HEK293T (cell line): ENCODE data around the gene NEO1.

ENCODE experiments used
- BHLHE40 ChIP-seq: fragments of 450-650 bp; IDR thresholded peaks from 2 replicates; pipeline ENCODE4 v1.6.1; 2016; ENCODE audit warnings: mild to moderate bottlenecking, moderate library complexity, borderline replicate concordance
- L3MBTL2 ChIP-seq: fragments of 450-650 bp; conservative IDR thresholded peaks from 2 replicates; pipeline ENCODE4 v1.6.1; 2016; ENCODE audit warnings: mild to moderate bottlenecking
- SP1 ChIP-seq: fragments of 450-650 bp; IDR thresholded peaks from 2 replicates; pipeline ENCODE4 v1.6.1; 2017

GRCh38 chr15:73153447-73153846 is 101.2 kb downstream of the NEO1 start:
- TF ChIP-seq BHLHE40 (no peak), L3MBTL2 (no peak), SP1 (no peak)
